ENCODE results near the gene MAGI2.

DNA sequence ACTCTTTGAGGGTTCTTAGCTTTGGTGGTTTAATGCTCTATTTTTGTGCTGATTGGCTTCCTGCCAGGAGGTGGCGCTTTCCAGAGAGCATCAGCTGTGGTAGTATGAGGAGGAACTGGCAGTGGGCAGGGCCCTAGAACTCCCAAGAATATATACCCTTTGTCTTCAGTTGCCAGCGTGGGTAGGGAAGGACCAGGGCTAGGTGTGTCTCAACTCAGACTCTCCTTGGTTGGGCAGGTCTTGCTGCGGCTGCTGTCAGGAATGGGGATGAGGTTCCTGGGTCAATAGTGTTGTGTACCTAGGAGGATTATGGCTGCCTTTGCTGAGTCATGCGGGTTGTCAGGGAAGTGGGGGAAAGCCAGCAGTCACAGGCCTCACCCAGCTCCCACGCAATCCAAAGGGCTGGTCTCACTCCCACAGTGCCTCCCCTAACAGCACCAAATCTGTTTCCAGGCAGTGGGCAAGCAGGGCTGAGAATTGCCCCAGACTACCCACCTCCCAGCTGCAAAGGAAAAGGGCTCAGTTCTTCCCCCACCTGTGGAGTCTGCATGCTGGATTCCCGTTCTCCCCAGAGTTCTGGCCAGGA, 1463.4 kb downstream of the MAGI2 start:
- TF ChIP-seq POLR2A (IDR thresholded peaks at IDR 0.05; ENCODE audit: low read length) = no peak
- TF ChIP-seq GATA1 (IDR thresholded peaks at IDR 0.05; ENCODE audit: low read depth, low read length) = no peak
